Activated CD4-positive, alpha-beta T cell treated with anti-CD3 and anti-CD28 coated beads for 36 hours (primary cell): ENCODE results near the gene UQCR10. TPM values are rescaled to one million over a fixed set of nuclear protein-coding genes. Genes with fewer than 3 reads are reported as not detected.

Experiments
- ATAC-seq: fragments of 200-7000 bp; cut with Tn5 transposase; one replicate; pipeline ENCODE4 v1.10.0; 2021; ENCODE audit warnings: mild to moderate bottlenecking, moderate library complexity
- CTCF ChIA-PET: fragments of 350-600 bp; sonication (Branson Sonifier 250); formaldehyde crosslinking; loops from one replicate; lab custom pipeline; 2021; ENCODE audit warnings: antibody characterized with exemption; lab: Charles Lee
- POLR2A ChIA-PET: fragments of 350-600 bp; sonication (Branson Sonifier 250); formaldehyde crosslinking; loops from one replicate; lab custom pipeline; 2021; ENCODE audit warnings: antibody characterized with exemption, inconsistent platforms; lab: Charles Lee
- DNase-seq: peaks from one replicate; pipeline ENCODE4 v3.0.0-alpha.2; 2020
- H3K27ac Mint-ChIP-seq: one replicate; pipeline ENCODE4 v1.8.0; 2021; ENCODE audit warnings: mixed read lengths
- H3K27me3 Mint-ChIP-seq: one replicate; pipeline ENCODE4 v1.8.0; 2021; ENCODE audit warnings: mixed read lengths
- H3K36me3 Mint-ChIP-seq: one replicate; pipeline ENCODE4 v1.8.0; 2021; ENCODE audit warnings: low read depth, mixed read lengths
- H3K4me1 Mint-ChIP-seq: one replicate; pipeline ENCODE4 v1.8.0; 2021; ENCODE audit warnings: mixed read lengths
- H3K4me3 Mint-ChIP-seq: one replicate; pipeline ENCODE4 v1.8.0; 2021; ENCODE audit warnings: mild to moderate bottlenecking, moderate library complexity, mixed read lengths
- H3K9me3 Mint-ChIP-seq: one replicate; pipeline ENCODE4 v1.8.0; 2021; ENCODE audit warnings: low read depth, mixed read lengths
- intact Hi-C, 2 experiments: fragments of 100-400 bp; cut with DNase I in 1 of 2; cut with micrococcal nuclease in 1 of 2; formaldehyde crosslinking; loops; one replicate each; pipeline versions ENCODE4 v1.14.2 to v1.15.1; 2022 to 2024; cut with DNase I, micrococcal nuclease
- total RNA-seq, 2 experiments: library from RNA; stranded (reverse); gene quantifications; one replicate each; pipeline ENCODE4 v1.2.3, GENCODE V29; 2021

Gene UQCR10
- total RNA-seq, 2 experiments from 2014 or later = 95.5 to 95.9 TPM

- ATAC-seq (no peak), DNase-seq (no peak)
- no peak overlapping the region for H3K4me3 Mint-ChIP-seq
- no peaks in the 10 kb centered on the region for H3K9me3 Mint-ChIP-seq
- POLR2A ChIA-PET = no interaction called here
- CTCF ChIA-PET = no interaction called here
- H3K4me1 Mint-ChIP-seq = no peaks in the 10 kb centered on the region
- H3K36me3 Mint-ChIP-seq = peaks cover 23% of the 10 kb centered on the region
- H3K27ac Mint-ChIP-seq = no peak overlapping the region
- intact Hi-C loops = no loop called here
- H3K27me3 Mint-ChIP-seq = no peaks in the 10 kb centered on the region
These were observed 20.3 kb downstream of the UQCR10 start for GRCh38 chr22:29787371-29787980.

DNA sequence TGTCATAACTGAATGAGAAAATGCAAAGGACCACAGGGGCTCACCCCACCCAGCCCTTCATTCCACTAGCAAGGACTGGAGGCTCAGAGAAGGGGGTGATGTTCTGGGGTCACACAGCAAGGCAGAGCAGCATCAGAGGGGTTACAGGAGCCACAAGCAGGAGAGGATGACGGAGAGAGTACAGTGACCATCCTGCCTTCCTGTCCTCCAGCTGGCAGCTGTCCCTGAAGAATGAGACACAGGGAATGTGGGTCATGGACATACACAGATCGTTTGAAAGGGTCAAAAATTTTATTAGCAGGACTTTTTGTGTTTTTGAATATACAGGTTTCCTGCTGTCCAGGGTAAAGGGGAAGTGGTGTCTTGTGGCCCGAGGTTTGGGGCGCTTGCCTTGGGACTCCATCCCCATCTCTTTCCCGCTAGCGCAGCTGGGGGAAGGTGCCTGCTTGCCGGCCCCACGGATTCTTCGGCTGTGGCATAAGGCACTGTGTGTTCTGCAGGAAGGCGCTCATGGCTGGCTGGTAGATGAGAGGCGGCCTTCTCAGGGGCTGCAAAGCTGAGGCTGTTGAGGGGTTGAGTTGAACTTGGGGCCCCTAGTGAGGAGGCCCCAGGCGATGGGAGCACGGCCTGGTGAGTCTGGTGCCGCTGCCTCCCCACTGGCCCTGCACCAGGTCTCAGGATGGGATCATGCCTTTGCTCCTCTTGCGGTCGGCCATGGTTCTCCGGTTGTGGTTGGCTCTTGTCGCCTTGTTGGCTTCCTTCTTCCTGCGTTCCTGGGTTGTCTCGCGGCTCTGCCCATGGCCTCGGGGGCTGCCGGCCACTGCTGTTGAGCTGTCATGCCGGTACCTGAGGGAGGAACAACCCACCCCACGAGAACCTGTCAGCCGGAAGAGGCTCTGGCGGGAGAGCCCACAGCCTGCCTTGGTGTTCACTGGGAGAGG, 21.4 kb downstream of the UQCR10 start:
- ATAC-seq (no peak), DNase-seq (no peak)
- no peak overlapping the region for H3K4me3 Mint-ChIP-seq
- H3K36me3 Mint-ChIP-seq = peaks cover 23% of the 10 kb centered on the region
- H3K27ac Mint-ChIP-seq = no peak overlapping the region
- intact Hi-C loops = no loop called here
- no peaks in the 10 kb centered on the region for H3K27me3 Mint-ChIP-seq
- ChIA-PET POLR2A (no interaction called here), CTCF (no interaction called here)
- H3K4me1 Mint-ChIP-seq = no peaks in the 10 kb centered on the region
- no peaks in the 10 kb centered on the region for H3K9me3 Mint-ChIP-seq

DNA sequence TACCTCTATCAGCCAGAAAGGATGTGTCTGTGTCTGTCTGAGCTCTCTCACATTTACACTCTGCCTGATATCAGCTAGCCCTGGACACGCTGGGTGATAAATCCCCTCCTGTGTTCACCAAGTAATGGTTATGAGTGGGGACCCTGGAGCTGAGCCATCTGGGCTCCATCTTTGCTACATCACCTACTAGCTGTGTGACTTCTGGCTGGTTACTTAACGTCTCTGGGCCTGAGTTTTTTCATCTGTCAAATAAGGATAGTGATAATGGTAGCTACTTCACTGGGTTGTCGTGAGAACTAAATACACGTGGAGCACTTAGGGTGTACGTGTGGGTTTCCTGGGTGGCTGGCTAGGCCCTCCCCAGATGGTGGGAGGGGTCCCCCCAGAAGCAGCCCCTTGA, 22.9 kb downstream of the UQCR10 start:
- Mint-ChIP-seq H3K27ac (no peak overlapping the region), H3K36me3 (peaks cover 23% of the 10 kb centered on the region), H3K4me3 (no peak overlapping the region), H3K4me1 (no peaks in the 10 kb centered on the region), H3K9me3 (no peaks in the 10 kb centered on the region), H3K27me3 (no peaks in the 10 kb centered on the region)
- ATAC-seq (no peak), DNase-seq (no peak)
- POLR2A ChIA-PET = interaction anchor here (0.6 kb wide), 1 partner anchor 115 kb away, joined by 3 read pairs; no protein-coding TSS in a partner anchor
- CTCF ChIA-PET = interaction anchor here (0.6 kb wide), 1 partner anchor 12 kb away, joined by 3 read pairs; no protein-coding TSS in a partner anchor
- intact Hi-C loops = no loop called here

- H3K27ac Mint-ChIP-seq = no peak overlapping the region
- H3K36me3 Mint-ChIP-seq = peaks cover 24% of the 10 kb centered on the region
- intact Hi-C loops = no loop called here
- no peaks in the 10 kb centered on the region for H3K4me1 Mint-ChIP-seq
- ATAC-seq (no peak), DNase-seq (no peak)
- ChIA-PET CTCF (no interaction called here), POLR2A (no interaction called here)
- no peak overlapping the region for H3K4me3 Mint-ChIP-seq
- H3K27me3 Mint-ChIP-seq = no peaks in the 10 kb centered on the region
- H3K9me3 Mint-ChIP-seq = no peaks in the 10 kb centered on the region
These were observed 26.2 kb downstream of the UQCR10 start for GRCh38 chr22:29793396-29793795.

DNA sequence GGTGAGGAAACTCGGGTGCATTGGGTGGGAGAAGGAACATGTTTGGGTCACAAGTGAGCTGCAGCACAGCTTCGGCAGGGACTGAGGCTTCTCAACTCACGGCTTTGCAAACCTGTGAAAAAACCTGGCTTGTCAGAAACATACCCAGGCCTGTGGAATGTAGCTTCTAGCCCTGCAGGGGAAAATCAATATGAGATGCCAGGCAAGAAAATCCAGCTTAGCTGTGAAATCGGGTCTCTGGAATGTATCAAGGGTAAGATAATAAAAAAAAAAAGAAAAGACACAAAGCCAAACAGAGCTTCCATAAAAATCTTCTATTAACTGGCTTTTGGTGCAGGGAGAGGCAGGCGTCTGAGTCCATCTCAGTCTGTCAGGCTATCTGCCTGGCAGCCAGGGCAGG, 28.5 kb downstream of the UQCR10 start:
- Mint-ChIP-seq H3K4me1 (no peaks in the 10 kb centered on the region), H3K36me3 (peaks cover 21% of the 10 kb centered on the region), H3K27me3 (no peaks in the 10 kb centered on the region), H3K4me3 (no peak overlapping the region), H3K9me3 (no peaks in the 10 kb centered on the region), H3K27ac (no peak overlapping the region)
- intact Hi-C loops = no loop called here
- ATAC-seq (no peak), DNase-seq (no peak)
- ChIA-PET CTCF (interaction anchor here (0.8 kb wide), 1 partner anchor 10 kb away, joined by 3 read pairs; no protein-coding TSS in a partner anchor), POLR2A (no interaction called here)

- ChIA-PET POLR2A (no interaction called here), CTCF (interaction anchor here (0.7 kb wide), 1 partner anchor 96 kb away, joined by 3 read pairs; no protein-coding TSS in a partner anchor)
- no peak for DNase-seq
- H3K27me3 Mint-ChIP-seq = no peaks in the 10 kb centered on the region
- peaks cover 29% of the 10 kb centered on the region for H3K36me3 Mint-ChIP-seq
- H3K9me3 Mint-ChIP-seq = no peaks in the 10 kb centered on the region
- no peak overlapping the region for H3K27ac Mint-ChIP-seq
- intact Hi-C loops = no loop called here
- H3K4me1 Mint-ChIP-seq = no peaks in the 10 kb centered on the region
- H3K4me3 Mint-ChIP-seq = no peak overlapping the region
- no peak for ATAC-seq
These were observed 30.2 kb downstream of the UQCR10 start for GRCh38 chr22:29797351-29797750.

DNA sequence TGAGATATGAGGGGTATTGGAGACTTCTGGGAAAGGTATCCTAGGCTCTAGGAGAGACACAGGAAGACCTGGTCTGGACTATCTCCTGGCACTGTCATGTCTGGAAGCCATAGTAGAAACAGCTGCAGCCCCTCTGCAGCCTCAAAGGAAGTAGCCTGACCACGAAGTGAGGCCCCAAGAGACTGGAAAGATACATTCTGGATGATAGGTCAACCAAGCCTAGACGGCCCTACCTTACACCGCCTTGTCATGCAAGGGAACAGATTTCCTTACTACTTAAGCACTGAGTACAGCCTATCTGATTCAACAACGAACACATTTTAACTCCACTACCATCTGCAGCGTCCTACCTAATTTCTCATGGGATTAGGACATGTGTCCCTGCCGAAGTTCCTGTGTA, 31.1 kb downstream of the UQCR10 start:
- ChIA-PET POLR2A (no interaction called here), CTCF (interaction anchor here (0.7 kb wide), 1 partner anchor 318 kb away, joined by 3 read pairs; no protein-coding TSS in a partner anchor)
- no peaks in the 10 kb centered on the region for H3K4me1 Mint-ChIP-seq
- no peaks in the 10 kb centered on the region for H3K27me3 Mint-ChIP-seq
- ATAC-seq (no peak), DNase-seq (no peak)
- no peaks in the 10 kb centered on the region for H3K9me3 Mint-ChIP-seq
- H3K36me3 Mint-ChIP-seq = peaks cover 30% of the 10 kb centered on the region
- H3K4me3 Mint-ChIP-seq = no peak overlapping the region
- intact Hi-C loops = no loop called here
- H3K27ac Mint-ChIP-seq = no peak overlapping the region

GRCh38 chr22:29798801-29799200, 31.6 kb downstream of the UQCR10 start:
- Mint-ChIP-seq H3K36me3 (peaks cover 34% of the 10 kb centered on the region), H3K4me1 (no peaks in the 10 kb centered on the region), H3K4me3 (no peak overlapping the region), H3K27me3 (no peaks in the 10 kb centered on the region), H3K9me3 (no peaks in the 10 kb centered on the region), H3K27ac (no peak overlapping the region)
- no peak for ATAC-seq
- ChIA-PET POLR2A (no interaction called here), CTCF (interaction anchor here (0.7 kb wide), 1 partner anchor 318 kb away, joined by 3 read pairs; no protein-coding TSS in a partner anchor)
- intact Hi-C loops = no loop called here
- DNase-seq = no peak

DNA sequence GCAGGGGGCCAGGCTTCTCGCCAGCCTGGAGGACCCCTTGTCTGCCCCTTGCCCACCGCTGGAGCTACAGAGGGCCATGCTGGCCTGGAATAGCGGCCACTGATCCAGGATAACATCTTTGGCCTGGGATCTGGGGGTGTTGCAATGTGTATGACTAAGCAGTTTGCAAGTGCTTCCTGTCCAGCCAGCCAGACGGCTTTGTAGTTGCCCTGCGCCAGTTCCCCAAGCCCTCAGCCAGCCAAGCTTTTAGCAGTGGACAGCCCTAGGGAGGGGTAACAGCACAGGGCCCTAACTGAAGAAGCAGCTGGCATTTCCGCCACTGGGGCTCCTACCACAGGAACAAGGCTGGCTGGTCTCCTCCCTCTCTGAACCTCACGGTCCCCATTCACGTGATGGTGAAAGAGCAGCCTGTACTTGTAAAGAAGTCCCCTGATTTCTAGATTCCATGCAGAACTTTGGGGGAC, 32.1 kb downstream of the UQCR10 start:
- CTCF ChIA-PET = interaction anchor here (0.7 kb wide), 1 partner anchor 319 kb away, joined by 3 read pairs; no protein-coding TSS in a partner anchor
- intact Hi-C loops = no loop called here
- no peak overlapping the region for H3K27ac Mint-ChIP-seq

DNA sequence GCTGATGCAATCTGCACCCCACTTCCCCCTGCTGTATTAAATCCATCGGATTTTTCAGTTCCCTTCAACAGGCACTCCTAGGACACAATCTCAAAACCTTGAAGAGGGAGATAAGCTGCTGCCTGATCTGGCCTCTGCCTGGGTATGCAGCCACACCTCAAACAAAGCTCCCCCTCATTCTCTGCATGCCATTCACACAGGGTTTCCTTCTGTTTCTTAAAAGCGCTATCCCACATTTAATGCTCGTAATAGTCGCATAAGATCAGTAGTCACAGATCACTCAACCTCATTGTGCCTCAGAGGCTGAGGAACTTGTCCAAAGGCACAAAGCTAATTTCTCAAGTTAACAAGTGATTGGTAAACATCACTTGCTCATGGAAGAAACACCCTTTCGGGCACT, 34.0 kb downstream of the UQCR10 start:
- Mint-ChIP-seq H3K4me1 (no peaks in the 10 kb centered on the region), H3K9me3 (no peaks in the 10 kb centered on the region), H3K27ac (no peak overlapping the region), H3K36me3 (peaks cover 43% of the 10 kb centered on the region), H3K4me3 (no peak overlapping the region), H3K27me3 (no peaks in the 10 kb centered on the region)
- intact Hi-C loops = no loop called here
- CTCF ChIA-PET = no interaction called here
- POLR2A ChIA-PET = no interaction called here
- ATAC-seq (no peak), DNase-seq (no peak)

More for the DNA sequence above, 32.1 kb downstream of the UQCR10 start:
- Mint-ChIP-seq H3K4me3 (no peak overlapping the region), H3K9me3 (no peaks in the 10 kb centered on the region), H3K27me3 (no peaks in the 10 kb centered on the region), H3K4me1 (no peaks in the 10 kb centered on the region), H3K36me3 (peaks cover 34% of the 10 kb centered on the region)
- no peak for DNase-seq
- ATAC-seq = no peak
- POLR2A ChIA-PET = no interaction called here

GRCh38 chr22:29801796-29802195, 34.6 kb downstream of the UQCR10 start:
- H3K27ac Mint-ChIP-seq = no peak overlapping the region
- intact Hi-C loops = no loop called here
- peaks cover 45% of the 10 kb centered on the region for H3K36me3 Mint-ChIP-seq
- H3K4me3 Mint-ChIP-seq = no peak overlapping the region
- no peaks in the 10 kb centered on the region for H3K9me3 Mint-ChIP-seq
- ChIA-PET POLR2A (no interaction called here), CTCF (interaction anchor here (0.6 kb wide), 1 partner anchor 1786 kb away, joined by 3 read pairs; no protein-coding TSS in a partner anchor)
- no peaks in the 10 kb centered on the region for H3K4me1 Mint-ChIP-seq
- DNase-seq (no peak), ATAC-seq (no peak)
- H3K27me3 Mint-ChIP-seq = no peaks in the 10 kb centered on the region
